GM18519 (cell line): ENCODE data around the gene TAF10.

ENCODE experiments used
- ATAC-seq: cut with Tn5 transposase; IDR thresholded peaks from one replicate; pipeline ENCODE4 v1.9.1; 2021; ENCODE audit warnings: mild to moderate bottlenecking, moderate library complexity; ENCODE audit not compliant: unreplicated experiment, low FRiP score

The TAF10 gene

DNA sequence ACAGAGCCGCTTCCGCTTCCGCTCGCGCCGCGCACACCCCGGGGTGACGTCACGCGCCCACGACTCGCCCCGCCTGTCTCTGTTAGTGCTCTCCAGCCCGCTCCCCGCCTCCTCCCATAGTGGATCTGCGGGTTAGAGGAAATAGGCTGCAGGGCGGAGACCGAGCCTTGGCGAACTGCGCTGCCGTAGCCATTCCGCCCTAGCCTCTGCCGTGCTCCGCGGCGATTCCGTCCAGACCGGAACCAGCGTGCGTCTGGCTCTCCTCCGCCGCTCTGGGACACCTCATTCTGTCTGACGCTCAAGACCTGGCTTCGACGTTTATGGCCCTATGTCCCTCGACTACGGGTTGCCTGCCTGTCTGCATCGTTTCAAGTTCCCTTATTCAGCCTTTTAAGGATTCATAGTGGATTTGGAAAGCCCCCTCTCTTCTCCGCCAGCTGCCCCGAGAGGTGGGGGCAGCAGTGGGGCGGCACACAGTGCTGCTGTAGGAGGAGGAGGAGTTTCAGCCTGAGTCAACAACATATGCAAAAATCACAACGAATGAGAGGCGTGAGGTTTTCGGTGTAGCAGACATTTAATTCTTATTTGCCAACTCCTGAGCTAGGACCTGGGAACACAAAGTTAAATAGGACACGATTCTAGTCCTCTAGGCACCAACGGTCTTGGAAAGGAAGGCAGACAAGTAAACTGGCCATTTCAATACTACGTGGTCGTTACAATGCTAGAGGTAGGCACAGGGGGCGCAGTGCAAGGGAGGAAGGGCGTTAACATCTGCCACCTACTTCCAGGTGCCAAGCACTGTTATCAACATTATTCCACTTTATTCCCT lies at the start of gene TAF10:
Gene TAF10 (minus strand): TSS at position 4 of the 829 bp plus-strand sequence. CDS start 27 bp downstream, outside the sequence.
- ATAC-seq, result peak; percentile 80

- no peak for ATAC-seq
These were observed 48.7 kb upstream of the TAF10 start for GRCh38 chr11:6660712-6661111.

DNA sequence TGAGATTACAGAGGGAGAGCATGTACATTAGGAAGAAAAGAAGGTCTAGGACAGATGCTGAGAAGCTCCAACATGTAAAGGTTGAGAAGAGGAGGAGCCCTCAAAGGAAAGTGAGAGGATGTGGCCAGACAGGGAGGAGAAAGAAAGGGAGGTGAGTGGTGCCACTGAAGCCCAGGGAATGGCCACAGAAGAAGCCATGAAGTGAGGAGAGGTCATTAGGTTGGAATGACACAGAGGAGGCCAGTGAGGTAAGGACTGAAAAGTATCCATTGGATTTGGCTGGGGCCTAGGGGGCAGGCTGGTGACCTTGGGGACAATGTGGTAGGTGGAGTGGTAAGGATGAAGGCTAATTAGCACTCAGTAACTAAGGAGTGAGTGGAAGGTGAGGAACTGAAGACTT lies 46.6 kb upstream of the TAF10 start:
- ATAC-seq, result no peak

DNA sequence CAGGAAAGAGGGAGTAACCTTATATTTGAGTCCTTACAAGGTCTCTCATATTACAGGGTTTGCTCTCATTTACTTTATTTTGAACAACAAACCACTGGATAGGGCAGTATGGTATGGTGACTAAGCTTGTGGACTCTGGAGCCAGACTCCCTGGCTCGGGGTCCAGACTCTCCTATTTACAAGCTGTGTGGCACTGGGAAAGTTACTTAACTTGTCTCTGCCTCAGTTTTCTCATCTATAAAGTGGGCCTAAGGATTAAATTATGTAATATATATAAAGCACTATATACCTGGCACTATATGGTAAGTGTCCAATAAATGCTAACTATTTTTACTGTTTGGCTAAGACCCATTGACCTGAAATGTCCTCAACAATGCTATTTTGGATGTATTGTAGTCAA lies 45.3 kb upstream of the TAF10 start:
- ATAC-seq, result no peak

GRCh38 chr11:6656936-6657335 lies 44.9 kb upstream of the TAF10 start:
- ATAC-seq, result no peak

GRCh38 chr11:6656584-6656915 lies 44.5 kb upstream of the TAF10 start:
- no peak for ATAC-seq

DNA sequence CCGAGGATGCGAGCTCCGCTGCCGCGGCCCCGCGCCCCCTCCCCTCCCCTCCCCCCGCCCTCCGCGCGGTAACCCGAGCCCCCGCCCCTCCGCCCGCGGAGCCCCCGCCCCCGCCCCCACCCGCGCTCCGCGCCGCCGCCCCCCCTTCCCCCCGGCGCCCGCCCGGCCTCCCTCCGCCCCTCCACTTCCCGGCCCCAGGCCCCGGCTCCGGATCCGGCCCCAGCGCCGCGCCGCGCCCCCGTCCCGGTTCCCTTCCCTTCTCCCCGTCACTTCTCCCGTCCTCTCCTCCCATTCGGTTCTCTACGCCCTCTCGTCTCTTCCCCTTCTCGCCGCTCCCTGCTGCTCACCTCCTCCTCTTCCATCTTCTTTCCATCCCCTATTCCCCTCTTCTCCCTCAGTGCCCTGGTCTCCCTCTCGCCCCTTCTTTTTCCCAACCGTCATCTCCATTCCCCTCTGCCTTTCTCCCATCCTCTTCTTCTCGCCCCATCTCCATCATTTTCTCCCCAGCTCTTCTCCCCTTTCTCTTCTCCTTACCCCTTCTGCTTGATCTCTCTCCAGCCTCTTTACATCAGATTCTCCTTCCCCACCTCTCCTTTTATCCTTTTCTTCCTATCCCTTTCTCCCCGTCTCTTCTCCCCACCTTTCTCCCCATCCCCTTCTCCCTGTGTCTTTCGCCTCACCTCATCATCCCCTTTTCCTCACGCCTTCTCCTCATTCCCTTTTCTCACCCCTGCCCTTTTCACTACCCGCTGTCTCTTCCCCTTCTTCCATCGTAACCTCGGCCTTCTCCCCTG lies 44.0 kb upstream of the TAF10 start, which contains the start of gene DCHS1:
Gene DCHS1 (minus strand): TSS at position 20 of the 794 bp plus-strand sequence. CDS start 14,196 bp downstream, outside the sequence.
- ATAC-seq, result no peak

DNA sequence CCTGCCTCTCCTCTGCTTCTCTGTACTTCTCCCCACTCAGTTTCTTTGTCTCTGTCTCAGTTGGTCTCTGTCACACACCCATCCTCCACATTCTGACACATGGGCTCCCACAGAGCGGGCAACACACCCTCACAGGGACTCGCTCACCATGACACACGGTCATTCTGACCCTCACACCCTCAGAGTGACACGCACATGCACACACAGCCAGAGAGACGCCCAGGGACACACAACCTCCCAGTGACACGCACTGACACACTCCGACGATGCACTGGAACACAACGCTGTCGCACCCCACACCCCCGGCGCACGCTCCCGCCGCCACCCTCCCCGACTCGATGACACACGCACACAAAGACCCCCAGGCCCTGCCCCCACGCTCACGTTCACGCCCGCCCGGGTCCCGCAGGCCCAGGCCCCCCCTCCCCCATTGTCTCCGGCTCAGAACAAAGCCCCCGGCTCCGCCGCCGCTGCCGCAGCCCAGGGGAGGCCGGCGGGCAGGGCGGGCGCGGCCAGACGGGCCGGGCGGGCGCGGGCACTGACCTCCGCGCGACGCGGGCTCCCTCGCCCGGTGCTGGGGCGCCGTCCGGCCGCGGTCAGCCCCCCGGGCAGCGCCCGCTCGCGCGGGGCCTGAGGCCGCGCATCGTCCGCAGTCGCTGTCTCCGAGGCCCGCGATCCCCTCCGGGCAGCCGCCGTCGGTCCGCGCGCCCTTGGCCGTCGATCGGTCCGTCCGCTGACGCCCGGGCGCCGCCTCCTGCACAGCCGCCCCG lies 43.2 kb upstream of the TAF10 start:
- no peak for ATAC-seq

DNA sequence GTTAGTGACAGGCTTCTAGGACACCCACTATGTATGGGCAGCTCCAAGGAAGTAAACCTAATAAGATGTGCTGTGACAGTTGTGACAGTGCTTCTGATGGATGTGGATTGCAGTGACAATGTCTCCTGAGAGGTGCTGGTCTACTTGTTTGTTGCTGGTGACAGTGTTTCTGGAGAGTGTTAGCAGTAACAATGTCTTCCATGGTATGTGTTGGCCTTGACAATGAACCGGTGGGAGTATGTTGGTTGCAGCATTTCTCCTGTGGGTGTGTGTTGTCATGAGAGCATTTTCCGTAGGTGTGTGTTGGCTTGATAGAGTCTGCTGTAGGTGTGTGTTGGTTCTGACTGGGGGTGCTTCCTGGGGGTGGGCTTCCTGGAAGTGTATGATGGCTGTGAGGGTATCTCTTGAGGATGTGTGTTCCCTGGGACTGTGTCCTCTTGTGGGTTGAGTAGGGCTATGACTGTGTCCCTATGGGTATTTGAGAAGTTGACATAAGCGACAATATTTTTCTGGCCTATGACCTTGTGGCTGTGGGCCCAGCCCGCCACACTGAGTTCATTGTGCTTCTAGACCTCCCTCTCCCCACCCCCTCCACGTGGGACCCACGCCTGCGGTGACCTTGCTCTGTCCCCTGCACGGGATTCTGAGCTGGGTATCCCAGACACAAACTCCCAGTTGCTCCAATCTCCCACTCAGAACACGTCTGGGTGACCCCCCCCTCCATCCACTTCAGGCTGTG lies 42.4 kb upstream of the TAF10 start:
- no peak for ATAC-seq

- ATAC-seq, result no peak
These were observed 41.6 kb upstream of the TAF10 start for GRCh38 chr11:6653656-6654055.

DNA sequence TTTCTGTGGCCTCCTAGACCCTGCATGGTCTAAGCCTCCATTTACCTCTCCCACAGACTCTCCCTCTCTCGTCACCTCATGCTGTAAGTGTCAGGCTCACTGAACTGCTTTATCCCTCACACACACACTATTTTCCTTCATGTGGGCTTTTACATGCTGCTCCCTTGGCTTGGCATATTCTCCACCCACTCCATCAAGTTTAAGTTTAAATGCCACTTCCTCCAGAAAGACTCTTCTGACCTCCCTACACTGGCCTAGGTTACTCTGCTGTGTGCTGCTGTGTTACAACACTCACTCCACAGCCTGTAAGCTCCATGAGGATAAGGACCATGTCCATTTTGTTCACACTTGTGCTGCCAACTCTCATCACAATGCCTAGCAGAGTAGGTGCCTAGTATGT lies 41.1 kb upstream of the TAF10 start:
- ATAC-seq, result no peak

DNA sequence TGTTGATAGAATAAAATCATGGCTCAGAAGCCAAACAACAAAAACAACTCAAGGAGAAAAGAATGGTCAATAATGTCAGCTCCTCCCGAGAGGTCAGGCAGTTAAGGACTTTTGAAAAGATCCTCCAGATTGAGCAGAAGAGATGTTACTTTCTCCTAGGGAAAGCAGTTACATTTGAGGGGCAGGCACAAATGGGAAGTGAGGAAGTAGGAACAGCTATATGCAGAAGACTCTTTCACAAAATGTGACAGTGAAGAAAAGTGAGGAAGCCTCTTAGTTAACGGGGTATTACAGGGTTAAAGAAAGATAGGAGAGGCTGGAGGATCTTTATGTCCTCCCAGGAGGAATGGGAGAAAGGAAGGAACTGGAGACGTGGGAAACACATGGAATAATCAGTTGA lies 40.2 kb upstream of the TAF10 start:
- no peak for ATAC-seq

DNA sequence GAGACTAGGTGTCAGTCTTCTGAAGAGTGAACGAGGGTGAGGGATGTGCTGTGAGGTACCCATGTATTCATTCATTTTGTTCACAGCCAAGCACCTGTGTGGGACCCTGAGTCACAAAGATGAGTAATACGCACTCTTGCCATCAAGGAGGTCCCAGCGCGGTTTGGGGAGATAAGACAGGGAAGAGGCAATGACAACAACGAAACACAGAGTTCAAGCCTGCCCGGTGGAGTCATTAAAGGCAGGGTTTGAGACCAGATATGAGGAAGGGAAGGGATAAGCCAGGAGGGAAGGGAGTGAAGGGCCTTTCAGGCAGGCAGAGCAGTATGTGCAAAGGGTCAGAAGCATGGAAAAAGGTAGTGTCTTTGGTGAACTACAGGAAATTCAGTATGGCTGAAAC lies 39.0 kb upstream of the TAF10 start:
- ATAC-seq, result no peak

- no peak for ATAC-seq
These were observed 38.1 kb upstream of the TAF10 start for GRCh38 chr11:6650104-6650503.

DNA sequence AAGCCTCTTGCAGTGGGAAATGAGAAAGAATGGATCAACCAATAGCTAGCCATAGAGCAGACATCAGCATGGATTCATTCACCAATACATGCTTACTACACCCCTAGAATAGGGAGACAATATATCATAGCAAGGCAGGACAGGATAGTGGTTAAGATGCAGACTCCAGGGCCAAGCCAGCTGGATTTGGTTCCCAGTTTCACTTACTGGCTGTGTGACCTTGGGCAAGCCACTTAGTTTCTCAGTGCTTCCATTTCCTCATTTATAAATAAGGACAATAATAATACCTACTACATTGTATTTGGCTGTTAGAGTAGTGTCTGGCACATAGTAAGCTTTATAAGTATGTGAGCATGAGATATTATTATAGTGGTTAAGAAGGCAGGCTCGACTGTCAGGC lies 36.5 kb upstream of the TAF10 start:
- no peak for ATAC-seq

- no peak for ATAC-seq
These were observed 35.8 kb upstream of the TAF10 start for GRCh38 chr11:6647836-6648235.

GRCh38 chr11:6646918-6647679 lies 35.1 kb upstream of the TAF10 start:
- ATAC-seq, result peak; percentile 80

GRCh38 chr11:6646576-6646917 lies 34.5 kb upstream of the TAF10 start:
- no peak for ATAC-seq

DNA sequence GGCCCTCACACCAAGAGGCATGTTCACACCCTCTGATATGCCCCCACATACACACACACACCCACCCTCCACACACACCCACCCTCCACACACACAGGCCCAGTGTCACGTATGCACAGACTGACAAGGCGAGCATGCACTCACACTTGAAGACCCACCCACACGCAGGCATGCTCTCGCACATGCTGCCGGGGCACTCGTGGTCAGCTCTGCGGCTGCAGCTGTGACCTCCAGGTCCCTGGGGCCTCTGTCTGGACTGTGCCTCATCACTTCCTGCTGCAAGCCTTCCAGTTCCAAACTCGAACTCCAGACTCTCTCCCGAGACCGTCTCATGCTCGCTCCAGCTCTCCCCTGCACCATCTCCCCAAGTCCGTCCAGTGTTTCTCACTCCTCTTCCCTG lies 34.1 kb upstream of the TAF10 start:
- ATAC-seq, result no peak

DNA sequence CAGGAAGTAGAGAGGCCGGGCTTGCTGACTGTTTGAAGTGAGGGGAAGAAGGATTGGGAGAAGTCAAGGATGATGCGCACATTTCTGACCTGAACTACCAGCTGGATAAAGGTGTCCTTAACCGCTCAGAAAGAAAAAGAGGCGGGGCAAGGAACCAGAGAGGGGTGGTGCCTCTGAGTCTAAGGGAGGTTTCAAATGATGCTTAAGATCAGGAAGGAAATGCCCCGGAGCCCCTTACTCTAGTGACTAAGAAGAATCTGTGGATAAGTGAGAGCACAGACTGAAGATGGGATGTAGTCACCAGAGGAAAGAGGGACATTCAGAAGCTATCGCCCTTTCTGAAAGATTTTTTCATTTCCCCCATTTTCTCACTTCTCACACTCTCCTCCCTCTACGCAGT lies 30.9 kb upstream of the TAF10 start:
- ATAC-seq, result no peak
